Measurements from ENCODE around the gene ZNF800.

ZNF800 gene

GRCh38 chr7:127390186-127390816, 2.2 kb downstream of the ZNF800 start:
- no peak for DNase-seq

- DNase-seq, result no peak
Measured at GRCh38 chr7:127389321-127389720, 3.2 kb downstream of the ZNF800 start.

- no peak for DNase-seq
Measured at GRCh38 chr7:127387974-127388373, 4.5 kb downstream of the ZNF800 start.

GRCh38 chr7:127383123-127383835, 9.2 kb downstream of the ZNF800 start:
- DNase-seq, result no peak

- no peak for DNase-seq
Measured at GRCh38 chr7:127382301-127383085, 10.0 kb downstream of the ZNF800 start.

GRCh38 chr7:127380479-127380878, 12.0 kb downstream of the ZNF800 start:
- no peak for DNase-seq

- no peak for DNase-seq
Measured at GRCh38 chr7:127379642-127380041, 12.9 kb downstream of the ZNF800 start.

GRCh38 chr7:127378537-127378936, 14.0 kb downstream of the ZNF800 start:
- no peak for DNase-seq

- DNase-seq, result no peak
Measured at GRCh38 chr7:127377425-127377824, 15.1 kb downstream of the ZNF800 start.

GRCh38 chr7:127375631-127376030, 16.9 kb downstream of the ZNF800 start:
- DNase-seq, result no peak

GRCh38 chr7:127367679-127368078, 24.8 kb downstream of the ZNF800 start:
- no peak for DNase-seq

GRCh38 chr7:127366680-127367079, 25.8 kb downstream of the ZNF800 start:
- DNase-seq, result no peak

GRCh38 chr7:127365957-127366315, 26.6 kb downstream of the ZNF800 start:
- no peak for DNase-seq

- no peak for DNase-seq
Measured at GRCh38 chr7:127365164-127365956, 27.1 kb downstream of the ZNF800 start.

- DNase-seq, result no peak
Measured at GRCh38 chr7:127362364-127363027, 30.0 kb downstream of the ZNF800 start.

- DNase-seq, result no peak
Measured at GRCh38 chr7:127361736-127362135, 30.8 kb downstream of the ZNF800 start.

GRCh38 chr7:127359011-127359410, 33.5 kb downstream of the ZNF800 start:
- no peak for DNase-seq

- no peak for DNase-seq
Measured at GRCh38 chr7:127353897-127354296, 38.6 kb downstream of the ZNF800 start.

- DNase-seq, result no peak
Measured at GRCh38 chr7:127350586-127350985, 41.9 kb downstream of the ZNF800 start.

GRCh38 chr7:127349881-127350280, 42.6 kb downstream of the ZNF800 start:
- no peak for DNase-seq

- no peak for DNase-seq
Measured at GRCh38 chr7:127348247-127348631, 44.3 kb downstream of the ZNF800 start.

GRCh38 chr7:127347567-127348246, 44.8 kb downstream of the ZNF800 start:
- DNase-seq, result peak; percentile 72

Data from CD4-positive, alpha-beta T cell treated with Interleukin-12 subunit alpha and Interleukin-12 subunit beta, for 1 hour (primary cell).